ENCODE data around the gene SIGLEC15. TPM values are rescaled to one million over a fixed set of nuclear protein-coding genes. Genes with fewer than 3 reads are reported as not detected.

Gene SIGLEC15
- total and polyA plus RNA-seq, 4 donors: 0.04 to 0.91 (median 0.68) TPM

GRCh38 chr18:45877403-45877802 lies 51.9 kb downstream of the SIGLEC15 start:
- Histone ChIP-seq H3K4me3 (no peak overlapping the region), H3K4me1 (ENCODE audit: control insufficient read depth in 5 of 5, insufficient read depth in 5 of 5, low read length in 5 of 5) (peaks cover 0 to 1% (median 0%) of the 10 kb centered on the region in 5 donors), H3K27ac (ENCODE audit: low read depth in 1 of 2, low read length in 1 of 2) (no peak overlapping the region), H3K27me3 (ENCODE audit: control insufficient read depth in 3 of 3, insufficient read depth in 3 of 3, low read length in 2 of 3) (no peaks in the 10 kb centered on the region), H3K9me3 (ENCODE audit: control insufficient read depth in 4 of 4, insufficient read depth in 3 of 4, low read length in 3 of 4) (no peaks in the 10 kb centered on the region), H3K9ac (ENCODE audit: insufficient read depth in 1 of 2, low read length in 2 of 2) (no peak overlapping the region), H3K36me3 (ENCODE audit: control insufficient read depth in 4 of 4, insufficient read depth in 4 of 4, low read length in 4 of 4) (peaks cover 10 to 32% (median 22%) of the 10 kb centered on the region in 4 donors)
- ATAC-seq (ENCODE audit: insufficient read depth, low FRiP score) (no peak), DNase-seq (no peak)
- WGBS, 2 donors: 91 to 98% methylated on average over 3 of the region's 3 CpGs
- TF ChIP-seq, protein P1, sequence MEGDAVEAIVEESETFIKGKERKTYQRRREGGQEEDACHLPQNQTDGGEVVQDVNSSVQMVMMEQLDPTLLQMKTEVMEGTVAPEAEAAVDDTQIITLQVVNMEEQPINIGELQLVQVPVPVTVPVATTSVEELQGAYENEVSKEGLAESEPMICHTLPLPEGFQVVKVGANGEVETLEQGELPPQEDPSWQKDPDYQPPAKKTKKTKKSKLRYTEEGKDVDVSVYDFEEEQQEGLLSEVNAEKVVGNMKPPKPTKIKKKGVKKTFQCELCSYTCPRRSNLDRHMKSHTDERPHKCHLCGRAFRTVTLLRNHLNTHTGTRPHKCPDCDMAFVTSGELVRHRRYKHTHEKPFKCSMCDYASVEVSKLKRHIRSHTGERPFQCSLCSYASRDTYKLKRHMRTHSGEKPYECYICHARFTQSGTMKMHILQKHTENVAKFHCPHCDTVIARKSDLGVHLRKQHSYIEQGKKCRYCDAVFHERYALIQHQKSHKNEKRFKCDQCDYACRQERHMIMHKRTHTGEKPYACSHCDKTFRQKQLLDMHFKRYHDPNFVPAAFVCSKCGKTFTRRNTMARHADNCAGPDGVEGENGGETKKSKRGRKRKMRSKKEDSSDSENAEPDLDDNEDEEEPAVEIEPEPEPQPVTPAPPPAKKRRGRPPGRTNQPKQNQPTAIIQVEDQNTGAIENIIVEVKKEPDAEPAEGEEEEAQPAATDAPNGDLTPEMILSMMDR (IDR thresholded peaks at IDR 0.05; ENCODE audit: control extremely low read depth, extremely low read depth): no peak

- peaks cover 15 to 28% (median 19%) of the 10 kb centered on the region in 4 donors for H3K36me3 ChIP-seq (ENCODE audit: control insufficient read depth in 4 of 4, insufficient read depth in 4 of 4, low read length in 4 of 4)
- no peaks in the 10 kb centered on the region for H3K9me3 ChIP-seq (ENCODE audit: control insufficient read depth in 4 of 4, insufficient read depth in 3 of 4, low read length in 3 of 4)
- peaks cover 0 to 1% (median 0%) of the 10 kb centered on the region in 5 donors for H3K4me1 ChIP-seq (ENCODE audit: control insufficient read depth in 5 of 5, insufficient read depth in 5 of 5, low read length in 5 of 5)
- WGBS, 2 donors: 37 to 39% methylated on average over 17 of the region's 17 CpGs
- H3K27me3 ChIP-seq (ENCODE audit: control insufficient read depth in 3 of 3, insufficient read depth in 3 of 3, low read length in 2 of 3): no peaks in the 10 kb centered on the region
- TF ChIP-seq, protein P1 (IDR thresholded peaks at IDR 0.05; ENCODE audit: control extremely low read depth, extremely low read depth): peak; percentile 88
- no peak overlapping the region for H3K27ac ChIP-seq (ENCODE audit: low read depth in 1 of 2, low read length in 1 of 2)
- DNase-seq (peak; percentile 68 to 80 (median 79)), ATAC-seq (ENCODE audit: insufficient read depth, low FRiP score) (peak; percentile 91)
- H3K9ac ChIP-seq (ENCODE audit: insufficient read depth in 1 of 2, low read length in 2 of 2): no peak overlapping the region
- H3K4me3 ChIP-seq: no peak overlapping the region
These were observed 54.5 kb downstream of the SIGLEC15 start for GRCh38 chr18:45879681-45880655.

DNA sequence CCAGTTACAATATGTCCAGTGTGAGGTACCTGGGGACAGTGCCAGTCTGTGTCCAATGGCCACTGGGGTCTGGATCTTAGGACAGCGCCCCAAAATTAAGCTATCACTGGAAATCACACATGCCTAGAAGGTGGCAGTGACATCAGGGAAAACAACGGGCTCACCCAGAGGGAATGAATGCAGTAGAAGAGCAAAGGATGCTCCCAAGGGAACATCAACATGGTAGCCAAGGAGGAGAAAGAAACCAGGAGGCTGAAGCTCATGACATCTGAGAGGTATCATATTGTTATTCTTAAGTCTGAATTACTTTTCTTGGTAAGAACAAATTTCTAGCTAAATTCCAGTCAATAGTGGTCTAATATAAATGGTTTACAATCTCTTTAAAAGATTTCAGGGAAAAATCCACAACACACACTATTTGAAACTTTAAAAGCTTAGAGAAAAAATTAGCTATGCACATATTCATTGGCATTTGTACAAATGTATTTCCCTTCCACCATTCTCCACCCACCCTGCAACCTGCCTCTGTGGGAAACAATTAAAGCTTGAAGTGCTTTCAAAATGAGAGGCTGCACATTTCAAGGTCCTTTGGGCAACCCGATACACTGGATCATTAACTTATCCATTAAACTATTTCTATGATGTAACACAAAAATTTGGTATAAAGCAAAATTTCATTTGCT lies 55.5 kb downstream of the SIGLEC15 start:
- Histone ChIP-seq H3K4me3 (no peak overlapping the region), H3K4me1 (ENCODE audit: control insufficient read depth in 5 of 5, insufficient read depth in 5 of 5, low read length in 5 of 5) (peaks cover 0 to 1% (median 0%) of the 10 kb centered on the region in 5 donors), H3K27me3 (ENCODE audit: control insufficient read depth in 3 of 3, insufficient read depth in 3 of 3, low read length in 2 of 3) (no peaks in the 10 kb centered on the region), H3K9ac (ENCODE audit: insufficient read depth in 1 of 2, low read length in 2 of 2) (no peak overlapping the region), H3K27ac (ENCODE audit: low read depth in 1 of 2, low read length in 1 of 2) (no peak overlapping the region), H3K36me3 (ENCODE audit: control insufficient read depth in 4 of 4, insufficient read depth in 4 of 4, low read length in 4 of 4) (peaks cover 5 to 24% (median 17%) of the 10 kb centered on the region in 4 donors), H3K9me3 (ENCODE audit: control insufficient read depth in 4 of 4, insufficient read depth in 3 of 4, low read length in 3 of 4) (no peaks in the 10 kb centered on the region)
- ATAC-seq (ENCODE audit: insufficient read depth, low FRiP score): no peak
- TF ChIP-seq, protein P1 (IDR thresholded peaks at IDR 0.05; ENCODE audit: control extremely low read depth, extremely low read depth): no peak
- DNase-seq: no peak
- WGBS, 2 donors: 92 to 94% methylated on average over 3 of the region's 3 CpGs
